ENCODE results near the gene MED15. TPM values are rescaled to one million over a fixed set of nuclear protein-coding genes. Genes with fewer than 3 reads are reported as not detected.
"Not testable (repeated sequence)": the region's sequence is repeated elsewhere in the genome, so short reads cannot be mapped to it uniquely, and the experiment has no call there.

MED15 gene
- polyA plus RNA-seq, 10 donors: 29.6 to 48.2 (median 38.3) TPM

- no peak for DNase-seq
Observed at GRCh38 chr22:20600137-20600673, 92.8 kb downstream of the MED15 start.

GRCh38 chr22:20601308-20601707 is 93.9 kb downstream of the MED15 start:
- DNase-seq: no peak

GRCh38 chr22:20602609-20603164 is 95.3 kb downstream of the MED15 start:
- DNase-seq: no peak

GRCh38 chr22:20604092-20604747 is 96.8 kb downstream of the MED15 start:
- DNase-seq: no peak

GRCh38 chr22:20604776-20605221 is 97.4 kb downstream of the MED15 start:
- no peak for DNase-seq

GRCh38 chr22:20605328-20605727 is 97.9 kb downstream of the MED15 start:
- no peak for DNase-seq

- peak in 2 of 3 donors; percentile 18 to 30 for DNase-seq
Observed at GRCh38 chr22:20606041-20606783, 98.8 kb downstream of the MED15 start.

GRCh38 chr22:20606784-20607128 is 99.3 kb downstream of the MED15 start:
- no peak for DNase-seq

GRCh38 chr22:20607157-20607907 is 99.9 kb downstream of the MED15 start:
- DNase-seq: no peak

GRCh38 chr22:20610243-20610686 is 102.9 kb downstream of the MED15 start:
- no peak for DNase-seq

- no peak for DNase-seq
Observed at GRCh38 chr22:20610757-20611156, 103.3 kb downstream of the MED15 start.

- DNase-seq: no peak
Observed at GRCh38 chr22:20611418-20611817, 104.0 kb downstream of the MED15 start.

GRCh38 chr22:20613301-20613700 is 105.9 kb downstream of the MED15 start:
- DNase-seq: no peak

GRCh38 chr22:20615021-20615420 is 107.6 kb downstream of the MED15 start:
- no peak for DNase-seq

GRCh38 chr22:20615533-20616450 is 108.4 kb downstream of the MED15 start:
- no peak for DNase-seq

- no peak for DNase-seq
Observed at GRCh38 chr22:20616451-20617043, 109.1 kb downstream of the MED15 start.

GRCh38 chr22:20618488-20618887 is 111.1 kb downstream of the MED15 start:
- no peak for DNase-seq

GRCh38 chr22:20619045-20619892 is 111.9 kb downstream of the MED15 start:
- no peak for DNase-seq

GRCh38 chr22:20619893-20620194 is 112.4 kb downstream of the MED15 start:
- not testable (repeated sequence) for DNase-seq

GRCh38 chr22:20621162-20621561 is 113.8 kb downstream of the MED15 start:
- DNase-seq: no peak

Measured in muscle of back (tissue), 11 donors.